Measurements from ENCODE around the gene GAA.
"Not testable (repeated sequence)": the region's sequence is repeated elsewhere in the genome, so short reads cannot be mapped to it uniquely, and the experiment has no call there.

Gene GAA

GRCh38 chr17:80151333-80151732 is 50.0 kb downstream of the GAA start:
- no peak for DNase-seq

- no peak for DNase-seq
These were observed 50.8 kb downstream of the GAA start for GRCh38 chr17:80152081-80152702.

GRCh38 chr17:80153004-80153403 is 51.6 kb downstream of the GAA start:
- no peak for DNase-seq

- no peak for DNase-seq
These were observed 52.8 kb downstream of the GAA start for GRCh38 chr17:80154166-80154565.

- DNase-seq: not testable (repeated sequence)
These were observed 54.2 kb downstream of the GAA start for GRCh38 chr17:80155600-80155999.

GRCh38 chr17:80158846-80159245 is 57.5 kb downstream of the GAA start:
- no peak for DNase-seq

- DNase-seq: no peak
These were observed 59.2 kb downstream of the GAA start for GRCh38 chr17:80160536-80160935.

- DNase-seq: no peak
These were observed 62.0 kb downstream of the GAA start for GRCh38 chr17:80163336-80163735.

GRCh38 chr17:80164185-80164584 is 62.8 kb downstream of the GAA start:
- no peak for DNase-seq

GRCh38 chr17:80166446-80166845 is 65.1 kb downstream of the GAA start:
- DNase-seq: no peak

- DNase-seq: no peak
These were observed 67.0 kb downstream of the GAA start for GRCh38 chr17:80168371-80168770.

- no peak for DNase-seq
These were observed 67.7 kb downstream of the GAA start for GRCh38 chr17:80169107-80169506.
